SK-N-SH (cell line): Measurements from ENCODE around the gene CST3. TPM values are rescaled to one million over a fixed set of nuclear protein-coding genes. Genes with fewer than 3 reads are reported as not detected.

Source experiments
- CTCF ChIA-PET: fragments of 300-600, 350-600 bp; formaldehyde crosslinking; extraction: SDS; loops from one replicate; lab custom pipeline; 2021; lab: Yijun Ruan, JAX
- POLR2A ChIA-PET: fragments of 350-600 bp; sonication (Branson Sonifier 250); formaldehyde crosslinking; extraction: SDS; loops from one replicate; lab custom pipeline; 2020; ENCODE audit warnings: antibody characterized with exemption, inconsistent platforms; lab: Yijun Ruan, JAX
- DNase-seq: peaks from one replicate; pipeline ENCODE4 v3.0.0; 2012
- H2AFZ ChIP-seq: fragments of 200-600 bp; sonication (generic); 2 replicates; pipeline ENCODE4 v1.8.1; 2016; ENCODE audit warnings: antibody characterized with exemption, mild to moderate bottlenecking, low read depth
- H3F3A ChIP-seq: fragments of 200-600 bp; sonication (generic); replicated peaks from 2 replicates; pipeline ENCODE3; 2016; ENCODE audit warnings: antibody characterized with exemption, mild to moderate bottlenecking; ENCODE audit not compliant: insufficient read depth
- H3K27ac ChIP-seq, 2 experiments: fragments of 200-500 bp in 1 of 2; fragments of 200-600 bp in 1 of 2; sonication (Bioruptor generic) in 1 of 2; sonication (generic), shearing (Covaris generic) in 1 of 2; 2 replicates each; pipeline versions ENCODE4 v1.5.1 to v1.6.1; 2014 to 2016; ENCODE audit warnings: low read depth in 2 of 2, inconsistent platforms in 1 of 2, low read length in 1 of 2, mild to moderate bottlenecking in 1 of 2, mixed read lengths in 1 of 2
- H3K27me3 ChIP-seq: fragments of 200-600 bp; sonication (generic), shearing (Covaris generic); 2 replicates; pipeline ENCODE4 v1.6.1; 2016; ENCODE audit warnings: mixed run types; ENCODE audit not compliant: insufficient read depth
- H3K36me3 ChIP-seq, 2 experiments: fragments of 200-500 bp in 1 of 2; fragments of 200-600 bp in 1 of 2; sonication (Bioruptor generic) in 1 of 2; sonication (generic) in 1 of 2; replicated peaks in 1 of 2; 2 replicates each; pipeline versions ENCODE3 to v1.5.1; 2014 to 2016; ENCODE audit warnings: low read length in 1 of 2, mild to moderate bottlenecking in 1 of 2; ENCODE audit not compliant: insufficient read depth in 2 of 2, control insufficient read depth in 1 of 2
- H3K4me1 ChIP-seq, 2 experiments: fragments of 200-500 bp in 1 of 2; fragments of 200-600 bp in 1 of 2; sonication (Bioruptor generic) in 1 of 2; sonication (generic), shearing (Covaris generic) in 1 of 2; 2 replicates each; pipeline versions ENCODE4 v1.5.1 to v1.6.1; 2014 to 2016; ENCODE audit warnings: low read depth in 1 of 2, low read length in 1 of 2, mixed run types in 1 of 2; ENCODE audit not compliant: insufficient read depth in 2 of 2, control insufficient read depth in 1 of 2
- H3K4me2 ChIP-seq: fragments of 200-600 bp; sonication (generic), shearing (Covaris generic); 2 replicates; pipeline ENCODE4 v1.6.1; 2017; ENCODE audit warnings: mixed run types
- H3K4me3 ChIP-seq, 2 experiments: fragments of 200-500 bp in 1 of 2; fragments of 200-600 bp in 1 of 2; sonication (Bioruptor generic) in 1 of 2; sonication (generic), shearing (Covaris generic) in 1 of 2; 2 replicates each; pipeline versions ENCODE4 v1.5.1 to v1.8.1; 2014 to 2016; ENCODE audit warnings: low read depth in 2 of 2, inconsistent platforms in 1 of 2, low read length in 1 of 2, mild to moderate bottlenecking in 1 of 2, mixed read lengths in 1 of 2, moderate library complexity in 1 of 2
- H3K79me2 ChIP-seq: fragments of 200-600 bp; sonication (generic); 2 replicates; pipeline ENCODE4 v1.8.1; 2017; ENCODE audit warnings: mild to moderate bottlenecking; ENCODE audit not compliant: insufficient read depth
- H3K9ac ChIP-seq: fragments of 200-600 bp; sonication (generic); 2 replicates; pipeline ENCODE4 v1.6.1; 2017; ENCODE audit warnings: mixed run types
- H3K9me2 ChIP-seq: fragments of 200-600 bp; sonication (generic); 2 replicates; pipeline ENCODE4 v1.6.1; 2017; ENCODE audit warnings: mixed run types
- H3K9me3 ChIP-seq: fragments of 200-600 bp; sonication (generic); 2 replicates; pipeline ENCODE4 v1.6.1; 2017; ENCODE audit warnings: mixed run types, mild to moderate bottlenecking, moderate library complexity
- H4K20me1 ChIP-seq: fragments of 200-600 bp; sonication (generic); 2 replicates; pipeline ENCODE4 v1.6.1; 2017; ENCODE audit warnings: mild to moderate bottlenecking, mixed run types; ENCODE audit not compliant: insufficient read depth
- EP300 ChIP-seq, 2 experiments: IDR thresholded peaks; 2 replicates each; pipeline versions ENCODE4 v1.4.0 to v1.6.1; 2012; ENCODE audit warnings: borderline replicate concordance in 1 of 2, low read depth in 1 of 2, low read length in 1 of 2
- FOSL2 ChIP-seq: IDR thresholded peaks from 2 replicates; pipeline ENCODE4 v1.4.0; 2012; ENCODE audit warnings: low read depth, mild to moderate bottlenecking, moderate library complexity, borderline replicate concordance
- FOXJ3 ChIP-seq: sonication (generic); formaldehyde crosslinking; IDR thresholded peaks from 2 replicates; pipeline ENCODE4 v1.5.1; 2020; ENCODE audit warnings: mild to moderate bottlenecking, missing genetic modification reagents
- IRF3 ChIP-seq: fragments of 150-350 bp; IDR thresholded peaks from 2 replicates; pipeline ENCODE4 v1.6.1; 2016; ENCODE audit warnings: mild to moderate bottlenecking, low read depth, low read length
- MAX ChIP-seq: IDR thresholded peaks from 2 replicates; pipeline ENCODE4 v1.4.0; 2012; ENCODE audit warnings: low read depth
- MEF2A ChIP-seq: IDR thresholded peaks from 2 replicates; pipeline ENCODE4 v1.4.0; 2012; ENCODE audit warnings: low read depth, borderline replicate concordance
- RXRA ChIP-seq: IDR thresholded peaks from 2 replicates; pipeline ENCODE4 v1.4.0; 2012; ENCODE audit warnings: low read depth, mild to moderate bottlenecking, borderline replicate concordance
- TCF12 ChIP-seq: IDR thresholded peaks from 2 replicates; pipeline ENCODE4 v1.4.0; 2012
- USF1 ChIP-seq: IDR thresholded peaks from 2 replicates; pipeline ENCODE4 v1.4.0; 2012; ENCODE audit warnings: low read depth, borderline replicate concordance
- YY1 ChIP-seq: IDR thresholded peaks from 2 replicates; pipeline ENCODE4 v1.4.0; 2012; ENCODE audit warnings: low read depth, mild to moderate bottlenecking
- ZBTB33 ChIP-seq: IDR thresholded peaks from 2 replicates; pipeline ENCODE4 v1.4.0; 2012; ENCODE audit warnings: low read depth, borderline replicate concordance
- WGBS: methylation state at CpG from one replicate; pipeline ENCODE4 v1.1.6; 2017; ENCODE audit warnings: low lambda C conversion rate; 5-methylcytosine and 5-hydroxymethylcytosine counted together
- polyA plus RNA-seq, 3 experiments: library from polyadenylated mRNA; depleted of rRNA; stranded (reverse); fragments of >200 nt; gene quantifications; 2 replicates each; pipeline ENCODE4 v1.2.3, GENCODE V29; 2012

CST3 gene
- polyA plus RNA-seq, 1 of the 3 experiments (the other 2 are of a cell fraction): 428 TPM

- Histone ChIP-seq H3K9ac (no peak overlapping the region), H3K9me3 (no peaks in the 10 kb centered on the region), H4K20me1 (no peaks in the 10 kb centered on the region), H2AFZ (no peak overlapping the region), H3K4me3 (no peak overlapping the region), H3K79me2 (no peaks in the 10 kb centered on the region), H3K4me1 (no peaks in the 10 kb centered on the region), H3K36me3 (no peaks in the 10 kb centered on the region)
- no peak for DNase-seq
- TF ChIP-seq ZBTB33 (no peak), MAX (no peak), TCF12 (no peak), FOXJ3 (no peak), FOSL2 (no peak), YY1 (no peak), IRF3 (no peak), RXRA (no peak), MEF2A (no peak), USF1 (no peak)
- TF ChIP-seq, all 33 proteins: peak for 0
- no peaks in the 10 kb centered on the region for H3F3A ChIP-seq
- H3K4me2 ChIP-seq: no peak overlapping the region
- 5% methylated on average over 1 of the region's 1 CpG for WGBS
- H3K9me2 ChIP-seq: no peaks in the 10 kb centered on the region
- CTCF ChIA-PET: no interaction called here
- no peak overlapping the region for H3K27ac ChIP-seq
- POLR2A ChIA-PET: no interaction called here
- H3K27me3 ChIP-seq: 0 out of 2 replicates have a peak, but pooled peaks cover 11% of the 10 kb centered on the region
Measured at GRCh38 chr20:23673209-23673608, 35.5 kb upstream of the CST3 start.

GRCh38 chr20:23672158-23672557 is 34.4 kb upstream of the CST3 start:
- no peak for TF ChIP-seq EP300 (IDR thresholded peaks at IDR 0.05; ENCODE audit: borderline replicate concordance in 1 of 2, low read depth in 1 of 2, low read length in 1 of 2)
- no peak for TF ChIP-seq USF1
- no peak for DNase-seq
- H3K4me3 ChIP-seq: no peak overlapping the region
- no peaks in the 10 kb centered on the region for H3K79me2 ChIP-seq
- no peaks in the 10 kb centered on the region for H3K36me3 ChIP-seq
- POLR2A ChIA-PET: no interaction called here
- no peaks in the 10 kb centered on the region for H3K9me2 ChIP-seq
- WGBS: 13% methylated on average over 1 of the region's 1 CpG
- CTCF ChIA-PET: no interaction called here
- H3K27ac ChIP-seq: no peak overlapping the region
- H3F3A ChIP-seq: no peaks in the 10 kb centered on the region
- H3K4me2 ChIP-seq: no peak overlapping the region
- H4K20me1 ChIP-seq: no peaks in the 10 kb centered on the region
- no peak overlapping the region for H2AFZ ChIP-seq
- no peaks in the 10 kb centered on the region for H3K9me3 ChIP-seq
- no peak overlapping the region for H3K9ac ChIP-seq
- peaks cover 11% of the 10 kb centered on the region; the same call in 1 of the 2 replicates for H3K27me3 ChIP-seq
- no peaks in the 10 kb centered on the region for H3K4me1 ChIP-seq
